HFF-Myc (cell line): ENCODE data around the gene CLASP1.
"Not testable (repeated sequence)": the region's sequence is repeated elsewhere in the genome, so short reads cannot be mapped to it uniquely, and the experiment has no call there.

Source experiments
- DNase-seq: peaks from one replicate; pipeline ENCODE4 v3.0.0-alpha.2; 2011; ENCODE audit warnings: low read depth; ENCODE audit errors: extremely low read depth
- H3K4me3 ChIP-seq: replicated peaks from 2 replicates; pipeline ENCODE4 v1.5.1; 2011; ENCODE audit warnings: low read depth, mild to moderate bottlenecking, control low read depth, low read length
- TF ChIP-seq, protein P1 (sequence below): IDR thresholded peaks from 2 replicates; pipeline ENCODE4 v1.5.1; 2012; ENCODE audit warnings: mild to moderate bottlenecking, low read depth, low read length, control low read depth; ENCODE audit errors: missing control alignments

CLASP1 gene

GRCh38 chr2:121333231-121333630 lies 316.0 kb downstream of the CLASP1 start:
- TF ChIP-seq, protein P1, sequence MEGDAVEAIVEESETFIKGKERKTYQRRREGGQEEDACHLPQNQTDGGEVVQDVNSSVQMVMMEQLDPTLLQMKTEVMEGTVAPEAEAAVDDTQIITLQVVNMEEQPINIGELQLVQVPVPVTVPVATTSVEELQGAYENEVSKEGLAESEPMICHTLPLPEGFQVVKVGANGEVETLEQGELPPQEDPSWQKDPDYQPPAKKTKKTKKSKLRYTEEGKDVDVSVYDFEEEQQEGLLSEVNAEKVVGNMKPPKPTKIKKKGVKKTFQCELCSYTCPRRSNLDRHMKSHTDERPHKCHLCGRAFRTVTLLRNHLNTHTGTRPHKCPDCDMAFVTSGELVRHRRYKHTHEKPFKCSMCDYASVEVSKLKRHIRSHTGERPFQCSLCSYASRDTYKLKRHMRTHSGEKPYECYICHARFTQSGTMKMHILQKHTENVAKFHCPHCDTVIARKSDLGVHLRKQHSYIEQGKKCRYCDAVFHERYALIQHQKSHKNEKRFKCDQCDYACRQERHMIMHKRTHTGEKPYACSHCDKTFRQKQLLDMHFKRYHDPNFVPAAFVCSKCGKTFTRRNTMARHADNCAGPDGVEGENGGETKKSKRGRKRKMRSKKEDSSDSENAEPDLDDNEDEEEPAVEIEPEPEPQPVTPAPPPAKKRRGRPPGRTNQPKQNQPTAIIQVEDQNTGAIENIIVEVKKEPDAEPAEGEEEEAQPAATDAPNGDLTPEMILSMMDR = no peak

GRCh38 chr2:121331324-121331723 lies 317.9 kb downstream of the CLASP1 start:
- not testable (repeated sequence) for H3K4me3 ChIP-seq, DNase-seq

More at GRCh38 chr2:121333231-121333630, 316.0 kb downstream of the CLASP1 start:
- no peak overlapping the region for H3K4me3 ChIP-seq
- no peak for DNase-seq

- H3K4me3 ChIP-seq = no peak overlapping the region
- TF ChIP-seq, protein P1 = no peak
- no peak for DNase-seq
These were observed 318.3 kb downstream of the CLASP1 start for GRCh38 chr2:121330921-121331320.

DNA sequence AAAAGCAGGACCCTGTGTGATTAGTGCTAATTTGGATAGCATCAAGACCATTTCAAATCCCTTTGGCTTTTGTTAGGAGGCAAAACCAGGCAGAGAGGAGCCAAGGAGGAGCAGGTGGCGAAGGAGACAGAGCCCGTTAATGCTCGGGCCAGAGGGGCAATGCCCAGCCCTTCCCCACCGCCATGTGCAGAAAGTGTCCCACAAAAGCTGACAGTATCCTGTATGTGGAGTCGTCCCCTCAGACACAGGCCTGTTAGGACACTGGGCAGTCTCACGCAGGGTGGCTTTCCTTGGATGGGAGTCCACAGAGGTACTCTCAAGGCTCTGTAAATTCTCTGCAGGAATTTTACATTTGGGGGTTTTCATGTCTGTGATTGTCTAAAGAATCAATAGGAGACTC lies 319.5 kb downstream of the CLASP1 start:
- TF ChIP-seq, protein P1 = no peak
- no peak overlapping the region for H3K4me3 ChIP-seq
- DNase-seq = no peak

DNA sequence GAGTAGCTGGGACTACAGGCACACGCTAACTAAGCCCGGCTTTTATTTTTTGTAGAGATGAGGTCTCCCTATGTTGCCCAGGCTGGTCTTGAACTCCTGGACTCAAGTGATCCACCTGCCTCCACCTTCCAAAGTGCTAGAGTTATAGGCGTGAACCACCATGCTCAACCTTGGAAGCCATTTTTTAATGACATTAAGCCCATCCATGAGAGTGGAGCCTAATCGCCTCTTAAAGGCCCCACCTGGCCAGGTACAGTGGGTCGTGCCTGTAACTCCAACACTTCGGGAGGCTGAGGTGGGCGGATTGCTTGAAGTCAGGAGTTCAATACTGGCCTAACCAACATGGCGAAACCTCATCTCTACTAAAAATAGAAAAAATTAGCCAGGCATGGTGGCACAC lies 322.6 kb downstream of the CLASP1 start:
- TF ChIP-seq, protein P1 = no peak

GRCh38 chr2:121324601-121325000 lies 324.7 kb downstream of the CLASP1 start:
- DNase-seq = no peak
- TF ChIP-seq, protein P1 = no peak

More for the DNA sequence above, 322.6 kb downstream of the CLASP1 start:
- H3K4me3 ChIP-seq = no peak overlapping the region
- DNase-seq = no peak

DNA sequence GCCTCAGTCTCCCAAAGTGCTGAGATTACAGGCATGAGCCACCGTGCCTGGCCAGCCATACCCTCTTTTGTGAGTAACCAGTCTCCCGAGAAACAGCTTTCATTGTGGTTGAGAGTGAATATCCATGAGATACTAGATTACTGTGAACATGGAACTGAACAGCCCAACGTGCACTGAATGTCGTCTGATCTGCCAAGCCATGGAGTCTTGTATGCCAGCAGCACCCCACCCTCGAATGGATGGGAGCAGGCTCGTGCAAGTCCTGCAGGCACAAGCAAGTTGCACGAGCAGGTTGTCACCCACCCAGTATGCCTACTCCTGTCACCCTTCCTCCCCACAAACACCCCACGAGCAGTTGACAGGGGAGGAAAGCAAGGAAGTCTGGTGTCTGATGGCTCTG lies 327.8 kb downstream of the CLASP1 start:
- H3K4me3 ChIP-seq = no peak overlapping the region
- DNase-seq = no peak
- TF ChIP-seq, protein P1 = no peak

More at GRCh38 chr2:121324601-121325000, 324.7 kb downstream of the CLASP1 start:
- no peak overlapping the region for H3K4me3 ChIP-seq
